Neural progenitor cell (in vitro differentiated cells): ENCODE measurements around the gene SERINC4. TPM values are rescaled to one million over a fixed set of nuclear protein-coding genes. Genes with fewer than 3 reads are reported as not detected.
"Not testable (repeated sequence)": the region's sequence is repeated elsewhere in the genome, so short reads cannot be mapped to it uniquely, and the experiment has no call there.

ENCODE experiments used
- DNase-seq: peaks from one replicate; pipeline ENCODE4 v3.0.0-alpha.2; 2016; ENCODE audit warnings: low spot score
- H2AFZ ChIP-seq: fragments of 200-600 bp; sonication (generic); replicated peaks from 2 replicates; pipeline ENCODE4 v1.6.1; 2016; ENCODE audit warnings: antibody characterized with exemption
- H3F3A ChIP-seq: fragments of 200-600 bp; sonication (generic); 2 replicates; pipeline ENCODE4 v1.6.1; 2016; ENCODE audit warnings: antibody characterized with exemption, low read depth
- H3K27ac ChIP-seq: fragments of 200-600 bp; sonication (generic); 2 replicates; pipeline ENCODE4 v1.5.1; 2016; ENCODE audit warnings: mild to moderate bottlenecking
- H3K27me3 ChIP-seq: fragments of 200-600 bp; sonication (generic); 2 replicates; pipeline ENCODE4 v1.6.1; 2016; ENCODE audit warnings: mild to moderate bottlenecking, moderate library complexity
- H3K36me3 ChIP-seq: fragments of 200-600 bp; sonication (generic); 2 replicates; pipeline ENCODE4 v1.5.1; 2016
- H3K4me1 ChIP-seq: fragments of 200-600 bp; sonication (generic); 2 replicates; pipeline ENCODE4 v1.6.1; 2016; ENCODE audit warnings: mixed run types
- H3K4me2 ChIP-seq: fragments of 200-600 bp; sonication (generic); 2 replicates; pipeline ENCODE4 v1.6.1; 2016
- H3K4me3 ChIP-seq: fragments of 200-600 bp; sonication (generic); 2 replicates; pipeline ENCODE4 v1.5.1; 2016
- H3K79me2 ChIP-seq: fragments of 200-600 bp; sonication (generic); 2 replicates; pipeline ENCODE4 v1.6.1; 2016; ENCODE audit warnings: low read depth
- H3K9ac ChIP-seq: fragments of 200-600 bp; sonication (generic); 2 replicates; pipeline ENCODE4 v1.6.1; 2016
- H3K9me3 ChIP-seq: fragments of 200-600 bp; sonication (generic); 2 replicates; pipeline ENCODE4 v1.5.1; 2016; ENCODE audit warnings: low read depth
- H4K20me1 ChIP-seq: fragments of 200-600 bp; sonication (generic); 2 replicates; pipeline ENCODE4 v1.6.1; 2016; ENCODE audit warnings: low read depth
- H3K27ac Mint-ChIP-seq: 3 replicates; pipeline ENCODE4 v1.8.0; 2021; ENCODE audit warnings: mixed read lengths
- H3K27me3 Mint-ChIP-seq: 2 replicates; pipeline ENCODE4 v1.8.0; 2022; ENCODE audit warnings: low read depth, mild to moderate bottlenecking, inconsistent platforms, moderate library complexity, mixed read lengths; ENCODE audit not compliant: insufficient read depth
- H3K36me3 Mint-ChIP-seq: 3 replicates; pipeline ENCODE4 v1.8.0; 2021; ENCODE audit warnings: mixed read lengths
- H3K4me1 Mint-ChIP-seq: 3 replicates; pipeline ENCODE4 v1.8.0; 2021; ENCODE audit warnings: mixed read lengths
- H3K4me3 Mint-ChIP-seq: 3 replicates; pipeline ENCODE4 v1.8.0; 2021; ENCODE audit warnings: mild to moderate bottlenecking, moderate library complexity, mixed read lengths
- H3K9me3 Mint-ChIP-seq: 3 replicates; pipeline ENCODE4 v1.8.0; 2020; ENCODE audit warnings: mixed read lengths
- CTCF ChIP-seq: fragments of 200-600 bp; sonication (generic); IDR thresholded peaks from 2 replicates; pipeline ENCODE4 v1.5.1; 2017; ENCODE audit warnings: antibody characterized with exemption, mild to moderate bottlenecking
- microRNA counts: library from miRNA; unstranded; fragments of <30 nt; microRNA quantifications from one replicate; lab custom pipeline; 2016
- microRNA-seq: library from miRNA; unstranded; fragments of <30 nt; microRNA quantifications from one replicate; pipeline ENCODE4, GENCODE V29; 2016
- small RNA-seq: library from RNA; depleted of rRNA; stranded (forward); fragments of <200 nt; gene quantifications from one replicate; pipeline ENCODE3, GENCODE V24; 2015
- total RNA-seq: library from RNA; depleted of rRNA; stranded (reverse); fragments of >200 nt; gene quantifications from 2 replicates; pipeline ENCODE4 v1.2.3, GENCODE V29; 2015; ENCODE audit warnings: low replicate concordance

Gene SERINC4
- total RNA-seq, 1 donor from 2014 or later = not detected

GRCh38 chr15:43746245-43746902 is 53.6 kb downstream of the SERINC4 start, which contains the start of gene PDIA3:
PDIA3 (plus strand) TSS chr15:43746438; CDS start chr15:43746540, 102 bp downstream.
- Histone ChIP-seq H3K27ac (peak within 1 kb of the TSS; percentile 95), H3K9ac (peak within 1 kb of the TSS; percentile 87), H3K4me2 (peak within 1 kb of the TSS; percentile 89), H4K20me1 (peaks cover 41% of the 10 kb centered on the region), H3K79me2 (peaks cover 48% of the 10 kb centered on the region), H2AFZ (peak within 1 kb of the TSS; percentile 67), H3K4me3 (peak within 1 kb of the TSS; percentile 72)
- H3K4me1 ChIP-seq, H3K9me3 ChIP-seq, H3K9me3 Mint-ChIP-seq, H3K27me3 Mint-ChIP-seq, H3F3A ChIP-seq, H3K27me3 ChIP-seq, H3K36me3 Mint-ChIP-seq, H3K36me3 ChIP-seq: not testable (repeated sequence)
- Mint-ChIP-seq H3K4me1 (peaks cover 14% of the 10 kb centered on the region), H3K4me3 (peak within 1 kb of the TSS; percentile 99), H3K27ac (peak within 1 kb of the TSS; percentile 99)
- peak; percentile 97 for DNase-seq
- peak; percentile 35 for TF ChIP-seq CTCF

MicroRNAs within 50 kb of the gene (microRNA counts, 767-probe panel; counts per million panel counts)
- microRNA hsa-miR-1282 (lab: Ali Mortazavi, UCI) = 460 counts per million, percentile 90 among the panel's probes with 10 or more counts

Small RNA genes within 50 kb of the gene (microRNA-seq; reads per million reads assigned to microRNA genes)
- gene MIR1282 = not detected

Small RNA genes within 50 kb of the gene (small RNA-seq; reads per million reads assigned to genes)
- gene MIR1282 = not detected

Other genes with a start within 250 kb of the SERINC4 start
- 17.0 and 35.6 TPM in 2 replicates for gene PPIP5K1, start 210.0 kb downstream of the SERINC4 start, total RNA-seq
- 4.4 and 4.6 TPM in 2 replicates for gene CKMT1B, start 206.2 kb downstream of the SERINC4 start, total RNA-seq
- gene STRC, start 181.4 kb downstream of the SERINC4 start, total RNA-seq = 0.09 and 1.7 TPM in 2 replicates
- gene CATSPER2, start 151.4 kb downstream of the SERINC4 start, total RNA-seq = 1.1 and 1.5 TPM in 2 replicates
- 1.7 and 2.3 TPM in 2 replicates for gene CKMT1A, start 106.4 kb downstream of the SERINC4 start, total RNA-seq
- 198 and 315 TPM in 2 replicates for gene PDIA3, start 53.8 kb downstream of the SERINC4 start, total RNA-seq
- 3.1 and 5.1 TPM in 2 replicates for gene ELL3, start 23.3 kb downstream of the SERINC4 start, total RNA-seq
- 249 and 430 TPM in 2 replicates for gene SERF2, start 7.9 kb downstream of the SERINC4 start, total RNA-seq
- gene HYPK, start 379 bp upstream of the SERINC4 start, total RNA-seq = 6.7 and 8.3 TPM in 2 replicates
- gene MFAP1, start 24.5 kb upstream of the SERINC4 start, total RNA-seq = 42.4 and 47.3 TPM in 2 replicates
- 31.5 and 32.6 TPM in 2 replicates for gene WDR76, start 26.8 kb upstream of the SERINC4 start, total RNA-seq